Inflammatory macrophage treated with lipopolysaccharide for 4 hours (primary cell): ENCODE results near the gene ACSM6.

ENCODE experiments used
- DNase-seq: peaks from one replicate; pipeline ENCODE4 v3.0.0-alpha.2; 2020

Gene ACSM6

DNA sequence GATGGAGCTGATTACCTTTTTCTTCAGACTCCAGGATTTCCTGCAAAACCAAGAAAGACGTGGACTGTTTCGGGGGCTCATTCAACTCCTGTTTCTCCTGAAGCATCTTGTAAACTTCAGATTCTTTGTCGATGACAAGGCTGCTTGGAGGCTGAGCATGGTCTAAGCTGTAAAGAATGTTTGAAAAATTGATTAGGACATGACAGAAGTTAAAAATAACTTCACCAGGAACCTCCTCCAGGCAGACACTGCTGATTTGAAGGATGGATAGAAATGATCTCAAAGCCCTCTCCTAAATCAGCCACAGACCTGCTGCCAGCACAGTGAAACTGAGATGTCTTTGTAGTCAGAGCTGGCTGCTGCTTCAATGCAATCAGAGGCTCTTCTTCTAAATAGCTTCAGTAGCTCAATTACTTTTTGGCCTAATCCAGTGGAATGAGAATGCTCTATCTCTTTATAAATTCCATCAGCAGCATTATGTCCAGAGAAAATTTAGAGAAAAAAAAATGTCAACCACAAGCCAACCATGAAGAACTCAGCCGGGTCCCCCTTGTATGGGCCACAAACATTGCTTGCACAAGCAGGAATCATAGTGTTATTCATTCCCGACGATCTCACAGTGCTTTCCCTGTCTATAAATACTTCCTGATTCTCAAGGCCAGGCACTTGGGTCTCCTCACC lies 53.3 kb downstream of the ACSM6 start:
- DNase-seq: no peak

DNA sequence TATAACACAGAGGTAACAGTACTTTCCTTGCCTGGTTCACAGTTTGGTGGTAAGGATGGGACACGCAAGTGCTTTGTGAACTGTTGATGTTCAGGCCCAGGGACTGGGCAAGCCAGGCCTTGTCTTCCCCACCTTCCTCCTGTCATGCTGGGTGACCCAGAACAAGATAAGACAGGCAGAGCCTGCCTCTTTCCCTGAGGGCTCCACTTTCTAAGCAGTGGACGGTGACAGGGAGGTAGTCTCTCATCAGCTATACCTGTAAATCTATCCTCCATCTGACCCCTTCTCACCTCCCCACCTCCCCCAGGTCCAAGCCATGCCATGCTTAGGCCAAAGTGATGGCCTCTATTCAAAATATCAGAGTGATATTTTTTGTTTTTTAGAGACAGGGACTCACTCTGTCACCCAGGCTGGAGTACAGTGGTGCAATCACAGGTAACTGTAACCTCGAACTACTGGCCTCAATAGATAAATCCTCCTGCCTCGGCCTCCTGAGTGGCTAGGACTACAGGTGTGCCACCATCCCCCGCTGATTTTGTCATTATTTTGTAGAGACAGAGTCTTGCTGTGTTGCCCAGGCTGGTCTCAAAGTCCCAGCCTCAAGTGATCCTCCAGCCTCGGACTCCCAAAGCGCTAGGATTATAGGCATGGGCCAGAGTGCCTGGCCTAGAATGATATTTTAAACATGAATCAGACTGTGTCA lies 54.0 kb downstream of the ACSM6 start:
- no peak for DNase-seq

DNA sequence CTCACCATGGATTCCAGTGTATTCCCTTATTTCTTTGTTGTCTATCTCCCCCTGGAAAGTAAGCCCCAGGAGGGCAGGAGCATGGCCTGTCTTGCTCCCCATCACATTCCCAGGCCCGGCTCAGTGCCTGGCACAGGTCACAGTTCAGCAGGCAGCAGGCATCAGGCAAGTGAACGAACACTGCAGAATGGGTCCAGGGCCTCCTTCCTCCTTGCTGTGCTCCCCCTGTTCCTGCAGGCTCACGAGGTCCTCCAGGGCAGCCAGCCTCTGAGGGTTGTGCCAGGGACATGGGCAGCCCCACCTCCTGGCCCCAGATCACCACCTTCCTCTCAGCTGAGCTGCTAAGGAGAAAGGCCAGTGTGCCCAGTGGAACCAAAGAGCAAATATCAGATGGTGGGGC lies 55.0 kb downstream of the ACSM6 start:
- no peak for DNase-seq

- no peak for DNase-seq
Measured at GRCh38 chr10:95249467-95249866, 55.4 kb downstream of the ACSM6 start.

GRCh38 chr10:95250856-95251255 lies 56.8 kb downstream of the ACSM6 start:
- no peak for DNase-seq

- DNase-seq: no peak
Measured at GRCh38 chr10:95253007-95253406, 59.0 kb downstream of the ACSM6 start.

DNA sequence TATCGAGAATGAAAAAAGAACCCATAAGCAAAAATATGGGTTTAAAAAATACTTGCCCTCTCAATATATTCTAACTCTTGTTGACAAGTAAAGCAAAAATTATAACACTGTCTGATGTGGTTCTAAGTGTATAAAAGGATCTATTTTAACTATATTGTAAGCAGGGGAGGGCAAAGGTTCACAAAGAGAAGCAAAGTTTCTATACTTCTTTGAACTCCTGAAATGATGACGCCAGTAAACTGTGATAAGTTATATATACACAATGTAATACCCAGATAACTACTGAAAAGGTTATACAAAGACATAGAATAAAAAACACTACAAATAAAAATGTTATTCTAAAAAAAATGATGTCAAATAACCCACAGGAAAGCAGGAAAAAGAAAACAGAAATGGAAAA lies 59.6 kb downstream of the ACSM6 start:
- no peak for DNase-seq

GRCh38 chr10:95254629-95255028 lies 60.6 kb downstream of the ACSM6 start:
- DNase-seq: no peak

GRCh38 chr10:95256268-95256667 lies 62.2 kb downstream of the ACSM6 start:
- DNase-seq: no peak

DNA sequence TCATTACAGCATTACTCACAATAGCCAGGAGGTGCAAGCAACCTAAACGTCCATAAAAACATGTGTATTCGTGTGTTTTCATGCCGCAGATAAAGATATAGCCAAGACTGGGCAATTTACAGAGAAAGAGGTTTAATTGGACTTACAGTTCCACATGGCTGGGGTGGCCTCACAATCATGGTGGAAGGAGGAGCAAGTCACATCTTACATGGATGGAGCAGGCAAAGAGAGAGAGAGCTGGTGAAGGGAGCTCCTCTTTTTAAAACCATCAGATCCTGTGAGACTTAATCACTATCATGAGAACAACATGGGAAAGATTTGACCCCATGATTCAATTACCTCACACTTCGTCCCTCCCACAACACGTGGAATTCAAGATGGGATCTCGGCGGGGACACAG lies 63.8 kb downstream of the ACSM6 start:
- DNase-seq: no peak

DNA sequence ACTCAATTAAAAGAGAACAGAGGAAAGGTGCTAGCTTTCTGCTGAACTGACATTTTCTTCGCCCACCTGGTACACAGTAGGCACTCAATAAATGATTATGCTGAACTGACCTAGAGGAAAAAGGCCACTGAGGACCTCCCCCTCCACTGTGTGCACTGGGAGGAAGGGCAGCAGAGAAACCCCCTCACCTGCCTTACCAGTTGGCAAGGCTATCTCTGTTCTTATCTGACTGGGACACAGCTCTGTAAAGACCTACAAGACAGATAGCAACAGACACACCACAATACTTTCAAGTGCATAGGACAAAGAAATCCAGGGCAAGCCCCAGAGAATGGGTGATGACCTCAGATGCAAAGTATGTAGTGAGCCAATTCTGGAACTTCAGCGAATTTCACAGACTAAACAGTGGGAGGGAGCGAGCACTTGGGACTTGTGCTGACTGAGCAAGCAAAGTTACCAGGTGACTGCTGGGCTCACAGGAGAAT lies 66.4 kb downstream of the ACSM6 start:
- DNase-seq: peak; percentile 78

GRCh38 chr10:95260909-95261552 lies 67.0 kb downstream of the ACSM6 start:
- DNase-seq: no peak

- no peak for DNase-seq
Measured at GRCh38 chr10:95261926-95262325, 67.9 kb downstream of the ACSM6 start.

DNA sequence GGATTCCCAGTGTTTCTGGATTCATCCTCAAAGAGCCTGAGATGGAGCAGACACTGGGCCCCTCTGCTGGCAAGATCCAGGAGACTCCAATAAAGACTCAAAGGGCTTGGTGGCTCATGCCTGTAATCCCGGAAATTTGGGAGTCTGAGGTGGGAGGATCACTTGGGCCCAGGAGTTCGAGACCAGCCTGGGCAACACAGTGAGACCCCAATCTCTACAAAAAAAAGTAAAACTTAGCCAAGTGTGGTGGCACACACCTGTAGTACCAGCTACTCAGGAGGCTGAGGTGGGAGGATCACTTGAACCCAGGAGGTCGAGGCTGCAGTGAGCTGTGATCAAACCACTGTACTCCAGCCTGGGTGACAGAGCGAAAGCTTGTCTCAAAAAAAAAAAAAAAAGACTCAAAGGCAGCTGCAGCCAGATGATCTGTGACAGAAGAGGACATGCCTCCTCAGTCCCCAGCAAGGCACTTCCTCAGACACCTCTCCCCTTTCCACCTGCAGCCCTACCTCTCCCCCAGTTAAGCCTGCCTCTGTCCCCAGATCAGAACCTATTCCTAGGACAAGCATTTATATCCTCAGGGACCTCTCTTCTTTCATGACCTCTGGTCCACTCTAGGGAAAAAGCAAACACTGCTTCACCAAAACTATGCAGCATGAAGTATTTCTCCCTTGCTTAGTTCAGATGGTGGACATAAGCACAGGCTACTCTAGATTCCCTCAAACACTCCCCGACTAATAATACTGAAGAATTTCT lies 68.9 kb downstream of the ACSM6 start:
- DNase-seq: no peak

DNA sequence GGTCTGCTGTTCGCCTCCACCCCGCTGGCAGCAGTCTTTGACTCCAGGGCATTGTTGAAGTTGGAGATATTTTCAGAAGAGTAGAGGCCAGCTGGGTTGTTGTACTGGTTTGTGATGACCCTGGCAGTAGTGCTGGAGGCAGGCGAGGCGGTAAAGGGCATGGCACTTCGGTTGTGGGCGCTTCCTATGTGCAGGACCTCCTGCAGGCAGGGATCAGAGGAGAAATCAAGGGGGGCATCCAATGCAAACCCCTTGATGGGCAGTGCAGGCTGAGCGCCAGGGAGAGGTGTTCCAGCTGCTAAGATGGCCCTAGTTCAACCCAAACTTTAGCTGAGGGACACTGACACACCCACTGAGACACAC lies 69.8 kb downstream of the ACSM6 start:
- DNase-seq: no peak

GRCh38 chr10:95264227-95265051 lies 70.4 kb downstream of the ACSM6 start:
- no peak for DNase-seq

- no peak for DNase-seq
Measured at GRCh38 chr10:95265572-95265971, 71.5 kb downstream of the ACSM6 start.

DNA sequence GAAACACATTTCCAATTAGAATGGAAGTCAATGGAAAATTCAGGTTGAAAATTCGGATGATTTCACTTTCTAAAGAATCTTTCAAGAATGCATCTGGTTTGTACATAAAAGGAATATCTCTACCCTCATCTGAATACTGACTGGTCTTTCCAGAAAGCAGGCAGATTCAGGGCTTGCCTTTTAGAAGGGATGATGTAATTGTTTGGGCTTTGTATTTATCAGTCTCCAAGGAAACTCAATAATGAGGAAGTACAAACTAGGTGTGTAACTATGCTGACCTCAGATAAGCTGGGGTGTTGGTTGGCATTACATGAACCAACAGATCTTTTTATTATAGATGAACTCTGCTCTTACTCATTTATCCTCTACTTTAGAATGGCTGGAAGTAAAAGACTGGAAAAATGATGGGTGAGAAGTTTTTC lies 72.6 kb downstream of the ACSM6 start:
- peak; percentile 91 for DNase-seq

DNA sequence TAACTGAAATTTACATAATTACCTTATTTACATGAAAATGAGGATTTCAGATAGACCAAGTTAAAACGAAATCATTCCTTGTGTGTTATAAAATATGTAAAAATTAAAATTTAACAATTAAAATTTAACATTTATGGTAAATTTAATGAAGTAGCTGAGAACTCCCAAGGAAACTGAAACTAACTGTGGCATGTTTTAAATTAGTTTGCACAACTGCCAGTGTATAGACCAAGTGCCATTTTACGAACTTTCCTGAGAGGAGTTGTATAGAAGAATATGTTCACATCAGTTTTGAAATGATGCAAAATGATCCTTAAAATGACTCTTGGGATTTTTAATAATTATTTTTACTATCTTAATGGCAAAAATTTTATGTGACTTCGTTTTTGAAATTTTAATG lies 73.2 kb downstream of the ACSM6 start:
- DNase-seq: peak; percentile 18

DNA sequence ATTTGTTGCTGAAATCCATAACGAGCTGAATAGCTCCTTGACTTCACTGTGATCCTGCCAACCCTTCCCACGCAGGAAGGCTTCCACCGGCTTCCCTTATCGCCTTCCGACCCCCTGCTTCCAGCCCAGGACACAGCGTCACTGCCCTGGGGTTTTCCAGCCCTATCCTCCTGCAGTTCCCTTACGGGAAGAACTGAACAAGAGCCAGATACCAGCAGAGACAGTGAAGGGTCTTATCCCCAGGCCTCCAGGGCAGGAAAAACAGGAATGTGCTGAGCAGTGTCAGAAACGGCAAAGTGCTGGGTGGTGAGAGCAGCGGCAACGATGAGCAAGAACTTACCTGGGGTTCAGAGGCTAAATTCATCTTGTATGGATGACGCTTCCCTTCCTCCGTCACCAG lies 74.4 kb downstream of the ACSM6 start:
- no peak for DNase-seq

DNA sequence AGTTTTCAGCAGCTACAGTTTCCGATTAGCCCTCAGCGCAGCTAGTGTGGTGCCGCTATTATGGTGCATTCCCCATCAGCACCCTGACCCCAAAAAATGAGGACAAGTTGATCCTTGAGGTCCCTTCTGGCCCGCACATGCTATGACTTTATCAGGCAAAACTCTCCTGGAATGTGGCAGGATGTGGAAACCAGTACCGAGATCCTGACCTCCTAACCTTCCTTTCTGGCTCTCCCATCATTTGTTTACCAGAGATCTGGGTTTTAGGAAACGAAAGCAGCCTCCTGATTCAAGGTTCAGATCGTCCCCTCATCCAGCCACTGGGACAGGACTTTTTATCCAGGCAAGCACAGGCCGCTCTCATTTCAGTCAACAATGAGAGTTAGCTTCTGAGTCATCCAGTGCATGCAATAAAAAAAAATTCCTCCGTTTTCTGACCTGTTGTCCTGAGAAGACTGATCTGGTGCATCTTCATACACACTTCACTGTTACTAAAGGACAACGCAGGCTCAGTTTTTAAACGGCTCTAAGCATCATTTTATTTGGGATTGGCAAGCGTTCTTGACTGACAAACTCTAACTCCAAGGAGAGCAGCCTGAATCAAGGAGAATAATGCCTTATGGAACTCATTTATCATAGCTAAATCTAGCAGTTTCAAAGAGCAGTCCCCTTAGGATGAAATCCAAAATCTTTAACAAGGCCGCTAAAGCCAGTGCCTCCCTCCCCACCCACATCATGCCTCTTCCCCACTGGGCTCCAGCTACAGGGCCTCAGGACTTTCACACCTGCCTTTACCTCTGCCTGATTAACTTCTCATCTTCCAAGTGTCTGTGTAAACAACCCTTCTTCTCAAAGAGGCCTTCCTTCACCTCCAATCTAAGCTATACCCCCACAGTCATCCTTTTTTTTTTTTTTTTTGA lies 79.6 kb downstream of the ACSM6 start:
- no peak for DNase-seq
